ENCODE data around the gene ABCC5. TPM values are rescaled to one million over a fixed set of nuclear protein-coding genes. Genes with fewer than 3 reads are reported as not detected.
"Not testable (repeated sequence)": the region's sequence is repeated elsewhere in the genome, so short reads cannot be mapped to it uniquely, and the experiment has no call there.

Gene ABCC5
- total and polyA plus RNA-seq, 4 donors: 13.0 to 49.6 (median 26.4) TPM

DNA sequence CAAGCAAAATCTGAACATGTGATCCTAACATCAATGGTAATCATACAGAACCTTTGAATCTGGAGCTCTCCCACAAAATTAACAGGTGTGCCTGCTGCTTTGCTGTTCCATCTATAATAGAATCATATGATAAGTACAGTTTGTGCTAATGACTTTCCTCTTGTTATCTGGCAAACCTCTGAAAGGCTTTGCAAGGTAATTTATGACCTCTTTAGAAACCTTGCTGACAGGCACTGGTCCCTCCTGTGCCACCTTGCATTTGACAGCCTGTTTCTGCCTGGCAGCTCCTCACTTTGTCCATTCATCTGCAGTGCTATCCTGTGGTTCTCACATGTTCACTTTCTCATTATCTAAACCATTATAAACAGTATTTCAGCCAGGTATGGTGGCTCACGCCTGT is 24.9 kb upstream of the ABCC5 start:
- WGBS, 2 donors: 86 to 96% methylated on average over 1 of the region's 1 CpG
- ATAC-seq (ENCODE audit: low FRiP score) (no peak), DNase-seq (no peak)
- H3K36me3 ChIP-seq (ENCODE audit: control insufficient read depth in 1 of 2, insufficient read depth in 2 of 2, low read length in 1 of 2): no peaks in the 10 kb centered on the region
- H3K9me3 ChIP-seq (ENCODE audit: control insufficient read depth, low read length): no peaks in the 10 kb centered on the region
- no peak overlapping the region for H3K27ac ChIP-seq (ENCODE audit: low read depth in 1 of 2, low read length in 2 of 2)
- H3K4me3 ChIP-seq (ENCODE audit: low read length in 2 of 2): no peak overlapping the region
- no peaks in the 10 kb centered on the region for H3K4me1 ChIP-seq (ENCODE audit: control insufficient read depth in 1 of 2, insufficient read depth in 2 of 2, low read length in 2 of 2)
- intact Hi-C loops (cut with DNase I): loop anchor here in 1 of 2 donors (5.0 kb wide), 1 partner anchor 90 kb away; no protein-coding TSS in a partner anchor
- H3K27me3 ChIP-seq (ENCODE audit: control insufficient read depth in 1 of 2, insufficient read depth in 2 of 2, low read length in 1 of 2): no peaks in the 10 kb centered on the region

DNA sequence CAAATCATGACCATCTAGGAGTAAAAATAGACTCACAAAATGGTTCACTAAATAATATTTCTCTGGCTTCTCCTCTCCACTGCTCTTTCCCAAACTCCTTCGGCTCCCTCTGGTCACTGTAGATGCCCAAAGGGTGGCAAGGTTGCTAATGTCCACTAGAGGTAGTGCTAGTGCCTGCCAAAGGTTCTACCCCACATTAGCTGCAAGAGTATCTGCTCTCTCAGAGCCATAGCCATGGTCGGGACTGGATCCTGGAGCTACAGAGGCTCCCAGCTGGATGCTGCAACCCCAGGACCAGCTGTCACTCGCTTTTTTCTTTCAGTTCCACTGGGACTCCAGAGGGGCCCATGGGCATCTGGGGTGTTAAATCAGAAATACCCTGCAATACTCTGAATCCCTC is 22.3 kb upstream of the ABCC5 start:
- WGBS, 2 donors: 40 to 43% methylated on average over 3 of the region's 3 CpGs
- DNase-seq (no peak), ATAC-seq (ENCODE audit: low FRiP score) (no peak)
- Histone ChIP-seq H3K27ac (ENCODE audit: low read depth in 1 of 2, low read length in 2 of 2) (no peak overlapping the region), H3K27me3 (ENCODE audit: control insufficient read depth in 1 of 2, insufficient read depth in 2 of 2, low read length in 1 of 2) (no peaks in the 10 kb centered on the region), H3K4me3 (ENCODE audit: low read length in 2 of 2) (no peak overlapping the region), H3K4me1 (ENCODE audit: control insufficient read depth in 1 of 2, insufficient read depth in 2 of 2, low read length in 2 of 2) (no peaks in the 10 kb centered on the region), H3K9me3 (ENCODE audit: control insufficient read depth, low read length) (no peaks in the 10 kb centered on the region), H3K36me3 (ENCODE audit: control insufficient read depth in 1 of 2, insufficient read depth in 2 of 2, low read length in 1 of 2) (no peaks in the 10 kb centered on the region)
- intact Hi-C loops (cut with DNase I): loop anchor here in 1 of 2 donors (5.0 kb wide), 1 partner anchor 92 kb away; no protein-coding TSS in a partner anchor

GRCh38 chr3:184039414-184039813 is 21.7 kb upstream of the ABCC5 start:
- H3K4me1 ChIP-seq (ENCODE audit: control insufficient read depth in 1 of 2, insufficient read depth in 2 of 2, low read length in 2 of 2): no peaks in the 10 kb centered on the region
- intact Hi-C loops (cut with DNase I): no loop called here
- H3K9me3 ChIP-seq (ENCODE audit: control insufficient read depth, low read length): no peaks in the 10 kb centered on the region
- DNase-seq (no peak), ATAC-seq (ENCODE audit: low FRiP score) (no peak)
- H3K4me3 ChIP-seq (ENCODE audit: low read length in 2 of 2): no peak overlapping the region
- no peaks in the 10 kb centered on the region for H3K36me3 ChIP-seq (ENCODE audit: control insufficient read depth in 1 of 2, insufficient read depth in 2 of 2, low read length in 1 of 2)
- 71% methylated on average over 5 of the region's 5 CpGs for WGBS, 2 donors
- H3K27me3 ChIP-seq (ENCODE audit: control insufficient read depth in 1 of 2, insufficient read depth in 2 of 2, low read length in 1 of 2): no peaks in the 10 kb centered on the region
- no peak overlapping the region for H3K27ac ChIP-seq (ENCODE audit: low read depth in 1 of 2, low read length in 2 of 2)

DNA sequence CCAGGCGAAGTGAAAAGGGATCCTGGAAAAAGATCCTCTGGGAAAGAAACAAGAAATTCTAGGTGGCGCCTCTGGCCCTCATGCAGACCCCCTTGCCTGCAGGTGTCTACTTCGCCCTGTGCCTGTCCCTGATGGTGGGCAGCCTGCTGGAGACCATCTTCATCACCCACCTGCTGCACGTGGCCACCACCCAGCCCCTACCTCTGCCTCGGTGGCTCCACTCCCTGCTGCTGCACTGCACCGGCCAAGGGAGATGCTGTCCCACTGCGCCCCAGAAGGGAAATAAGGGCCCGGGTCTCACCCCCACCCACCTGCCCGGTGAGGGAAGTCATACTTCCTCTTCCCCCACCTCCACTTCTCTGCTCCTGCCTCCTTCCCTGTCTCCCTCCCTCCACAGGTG is 20.6 kb upstream of the ABCC5 start:
- H3K27ac ChIP-seq (ENCODE audit: low read depth in 1 of 2, low read length in 2 of 2); H3K4me3 ChIP-seq (ENCODE audit: low read length in 2 of 2); ATAC-seq (ENCODE audit: low FRiP score); H3K9me3 ChIP-seq (ENCODE audit: control insufficient read depth, low read length); intact Hi-C loops (cut with DNase I); H3K36me3 ChIP-seq (ENCODE audit: control insufficient read depth in 1 of 2, insufficient read depth in 2 of 2, low read length in 1 of 2); H3K27me3 ChIP-seq (ENCODE audit: control insufficient read depth in 1 of 2, insufficient read depth in 2 of 2, low read length in 1 of 2); H3K4me1 ChIP-seq (ENCODE audit: control insufficient read depth in 1 of 2, insufficient read depth in 2 of 2, low read length in 2 of 2); DNase-seq: not testable (repeated sequence)
- WGBS, 2 donors: 81 to 91% methylated on average over 6 to 9 of the region's 9 CpGs

GRCh38 chr3:184037816-184038215 is 20.1 kb upstream of the ABCC5 start:
- 64 to 68% methylated on average over 7 of the region's 7 CpGs for WGBS, 2 donors
- intact Hi-C loops (cut with DNase I): no loop called here
- ATAC-seq (ENCODE audit: low FRiP score) (no peak), DNase-seq (no peak)
- no peak overlapping the region for H3K4me3 ChIP-seq (ENCODE audit: low read length in 2 of 2)
- H3K27me3 ChIP-seq (ENCODE audit: control insufficient read depth in 1 of 2, insufficient read depth in 2 of 2, low read length in 1 of 2): no peaks in the 10 kb centered on the region
- no peaks in the 10 kb centered on the region for H3K36me3 ChIP-seq (ENCODE audit: control insufficient read depth in 1 of 2, insufficient read depth in 2 of 2, low read length in 1 of 2)
- H3K27ac ChIP-seq (ENCODE audit: low read depth in 1 of 2, low read length in 2 of 2): no peak overlapping the region
- H3K9me3 ChIP-seq (ENCODE audit: control insufficient read depth, low read length): no peaks in the 10 kb centered on the region
- no peaks in the 10 kb centered on the region for H3K4me1 ChIP-seq (ENCODE audit: control insufficient read depth in 1 of 2, insufficient read depth in 2 of 2, low read length in 2 of 2)

- Histone ChIP-seq H3K36me3 (ENCODE audit: control insufficient read depth in 1 of 2, insufficient read depth in 2 of 2, low read length in 1 of 2) (no peaks in the 10 kb centered on the region), H3K4me1 (ENCODE audit: control insufficient read depth in 1 of 2, insufficient read depth in 2 of 2, low read length in 2 of 2) (no peaks in the 10 kb centered on the region), H3K9me3 (ENCODE audit: control insufficient read depth, low read length) (no peaks in the 10 kb centered on the region), H3K4me3 (ENCODE audit: low read length in 2 of 2) (no peak within 1 kb of the TSS), H3K27ac (ENCODE audit: low read depth in 1 of 2, low read length in 2 of 2) (no peak within 1 kb of the TSS), H3K27me3 (ENCODE audit: control insufficient read depth in 1 of 2, insufficient read depth in 2 of 2, low read length in 1 of 2) (no peaks in the 10 kb centered on the region)
- WGBS, 2 donors: 47 to 62% methylated on average over 4 of the region's 4 CpGs
- intact Hi-C loops (cut with DNase I): no loop called here
- no peak for DNase-seq
- no peak for ATAC-seq (ENCODE audit: low FRiP score)
Observed at GRCh38 chr3:184031187-184031792, 13.6 kb upstream of the ABCC5 start, which contains the start of gene HTR3D. Gene HTR3D, plus strand, starts transcription at chr3:184031742. Its CDS starts 0 bp downstream, at chr3:184031742.

- H3K27me3 ChIP-seq (ENCODE audit: control insufficient read depth in 1 of 2, insufficient read depth in 2 of 2, low read length in 1 of 2): no peaks in the 10 kb centered on the region
- H3K9me3 ChIP-seq (ENCODE audit: control insufficient read depth, low read length): no peaks in the 10 kb centered on the region
- DNase-seq (no peak), ATAC-seq (ENCODE audit: low FRiP score) (no peak)
- intact Hi-C loops (cut with DNase I): no loop called here
- 72 to 86% methylated on average over 3 of the region's 3 CpGs for WGBS, 2 donors
- H3K36me3 ChIP-seq (ENCODE audit: control insufficient read depth in 1 of 2, insufficient read depth in 2 of 2, low read length in 1 of 2): no peaks in the 10 kb centered on the region
- H3K4me1 ChIP-seq (ENCODE audit: control insufficient read depth in 1 of 2, insufficient read depth in 2 of 2, low read length in 2 of 2): no peaks in the 10 kb centered on the region
- no peak overlapping the region for H3K27ac ChIP-seq (ENCODE audit: low read depth in 1 of 2, low read length in 2 of 2)
- H3K4me3 ChIP-seq (ENCODE audit: low read length in 2 of 2): no peak overlapping the region
Observed at GRCh38 chr3:184030536-184030935, 12.9 kb upstream of the ABCC5 start.

DNA sequence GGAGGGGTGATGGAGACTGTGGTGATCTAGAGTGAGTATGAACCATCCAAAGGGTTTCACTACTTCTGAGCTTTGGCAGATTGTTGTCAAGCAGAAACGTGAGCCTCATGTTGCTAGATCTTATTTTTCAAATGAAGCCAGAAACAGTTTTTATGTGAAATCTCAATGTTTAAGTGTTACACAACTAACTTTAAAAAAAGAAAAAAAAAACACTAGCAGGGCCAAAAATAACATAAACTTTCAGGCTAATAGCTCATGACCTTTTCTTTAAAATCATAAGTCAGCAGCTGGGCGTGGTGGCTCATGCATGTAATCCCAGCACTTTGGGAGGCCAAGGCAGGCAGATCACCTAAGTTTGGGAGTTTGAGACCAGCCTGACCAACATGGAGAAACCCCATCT is 11.8 kb upstream of the ABCC5 start:
- intact Hi-C loops (cut with DNase I): no loop called here
- Histone ChIP-seq H3K36me3 (ENCODE audit: control insufficient read depth in 1 of 2, insufficient read depth in 2 of 2, low read length in 1 of 2) (no peaks in the 10 kb centered on the region), H3K4me3 (ENCODE audit: low read length in 2 of 2) (no peak overlapping the region), H3K27me3 (ENCODE audit: control insufficient read depth in 1 of 2, insufficient read depth in 2 of 2, low read length in 1 of 2) (no peaks in the 10 kb centered on the region), H3K9me3 (ENCODE audit: control insufficient read depth, low read length) (no peaks in the 10 kb centered on the region), H3K4me1 (ENCODE audit: control insufficient read depth in 1 of 2, insufficient read depth in 2 of 2, low read length in 2 of 2) (no peaks in the 10 kb centered on the region), H3K27ac (ENCODE audit: low read depth in 1 of 2, low read length in 2 of 2) (no peak overlapping the region)
- ATAC-seq (ENCODE audit: low FRiP score): no peak
- WGBS, 2 donors: 12 to 18% methylated on average over 2 of the region's 2 CpGs
- no peak for DNase-seq

DNA sequence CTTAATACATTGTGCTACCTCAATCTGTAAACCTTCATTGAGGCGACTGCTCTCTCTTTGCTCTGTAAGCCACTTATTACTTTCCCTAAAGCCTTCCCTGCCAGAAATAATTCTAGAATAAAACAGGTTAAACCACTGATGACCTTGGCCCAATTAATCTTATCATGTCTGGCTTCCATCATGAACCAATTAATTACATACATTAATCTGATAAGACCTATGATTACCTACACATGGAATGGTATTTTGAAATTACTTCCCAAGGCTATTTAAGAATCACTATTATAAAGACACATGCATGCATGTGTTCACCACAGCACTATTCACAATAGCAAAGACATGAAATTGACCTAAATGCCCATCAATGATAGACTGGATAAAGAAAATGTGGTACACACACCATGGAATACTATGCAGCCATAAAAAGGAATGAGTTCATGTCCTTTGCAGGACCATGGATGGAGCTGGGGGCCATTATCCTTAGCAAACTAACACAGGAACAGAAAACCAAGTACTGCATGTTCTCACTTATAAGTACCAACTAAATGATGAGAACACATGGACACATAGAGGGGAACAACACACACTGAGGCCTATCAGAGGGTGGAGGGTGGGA is 10.7 kb upstream of the ABCC5 start:
- H3K4me3 ChIP-seq (ENCODE audit: low read length in 2 of 2); intact Hi-C loops (cut with DNase I); H3K36me3 ChIP-seq (ENCODE audit: control insufficient read depth in 1 of 2, insufficient read depth in 2 of 2, low read length in 1 of 2); H3K27me3 ChIP-seq (ENCODE audit: control insufficient read depth in 1 of 2, insufficient read depth in 2 of 2, low read length in 1 of 2); ATAC-seq (ENCODE audit: low FRiP score); H3K27ac ChIP-seq (ENCODE audit: low read depth in 1 of 2, low read length in 2 of 2); H3K4me1 ChIP-seq (ENCODE audit: control insufficient read depth in 1 of 2, insufficient read depth in 2 of 2, low read length in 2 of 2); H3K9me3 ChIP-seq (ENCODE audit: control insufficient read depth, low read length); DNase-seq: not testable (repeated sequence)
- 85 to 89% methylated on average over 1 of the region's 1 CpG for WGBS, 2 donors
